SK-N-SH (cell line): ENCODE results near the gene PSMD14. TPM values are rescaled to one million over a fixed set of nuclear protein-coding genes. Genes with fewer than 3 reads are reported as not detected.

ENCODE experiments used
- CTCF ChIA-PET: fragments of 300-600, 350-600 bp; formaldehyde crosslinking; extraction: SDS; loops from one replicate; lab custom pipeline; 2021; lab: Yijun Ruan, JAX
- POLR2A ChIA-PET: fragments of 350-600 bp; sonication (Branson Sonifier 250); formaldehyde crosslinking; extraction: SDS; loops from one replicate; lab custom pipeline; 2020; ENCODE audit warnings: antibody characterized with exemption, inconsistent platforms; lab: Yijun Ruan, JAX
- DNase-seq: peaks from one replicate; pipeline ENCODE4 v3.0.0; 2012
- H2AFZ ChIP-seq: fragments of 200-600 bp; sonication (generic); 2 replicates; pipeline ENCODE4 v1.8.1; 2016; ENCODE audit warnings: antibody characterized with exemption, mild to moderate bottlenecking, low read depth
- H3F3A ChIP-seq: fragments of 200-600 bp; sonication (generic); replicated peaks from 2 replicates; pipeline ENCODE3; 2016; ENCODE audit warnings: antibody characterized with exemption, mild to moderate bottlenecking; ENCODE audit not compliant: insufficient read depth
- H3K27ac ChIP-seq, 2 experiments: fragments of 200-500 bp in 1 of 2; fragments of 200-600 bp in 1 of 2; sonication (Bioruptor generic) in 1 of 2; sonication (generic), shearing (Covaris generic) in 1 of 2; 2 replicates each; pipeline versions ENCODE4 v1.5.1 to v1.6.1; 2014 to 2016; ENCODE audit warnings: low read depth in 2 of 2, inconsistent platforms in 1 of 2, low read length in 1 of 2, mild to moderate bottlenecking in 1 of 2, mixed read lengths in 1 of 2
- H3K27me3 ChIP-seq: fragments of 200-600 bp; sonication (generic), shearing (Covaris generic); 2 replicates; pipeline ENCODE4 v1.6.1; 2016; ENCODE audit warnings: mixed run types; ENCODE audit not compliant: insufficient read depth
- H3K36me3 ChIP-seq, 2 experiments: fragments of 200-500 bp in 1 of 2; fragments of 200-600 bp in 1 of 2; sonication (Bioruptor generic) in 1 of 2; sonication (generic) in 1 of 2; replicated peaks in 1 of 2; 2 replicates each; pipeline versions ENCODE3 to v1.5.1; 2014 to 2016; ENCODE audit warnings: low read length in 1 of 2, mild to moderate bottlenecking in 1 of 2; ENCODE audit not compliant: insufficient read depth in 2 of 2, control insufficient read depth in 1 of 2
- H3K4me1 ChIP-seq, 2 experiments: fragments of 200-500 bp in 1 of 2; fragments of 200-600 bp in 1 of 2; sonication (Bioruptor generic) in 1 of 2; sonication (generic), shearing (Covaris generic) in 1 of 2; 2 replicates each; pipeline versions ENCODE4 v1.5.1 to v1.6.1; 2014 to 2016; ENCODE audit warnings: low read depth in 1 of 2, low read length in 1 of 2, mixed run types in 1 of 2; ENCODE audit not compliant: insufficient read depth in 2 of 2, control insufficient read depth in 1 of 2
- H3K4me2 ChIP-seq: fragments of 200-600 bp; sonication (generic), shearing (Covaris generic); 2 replicates; pipeline ENCODE4 v1.6.1; 2017; ENCODE audit warnings: mixed run types
- H3K4me3 ChIP-seq, 2 experiments: fragments of 200-500 bp in 1 of 2; fragments of 200-600 bp in 1 of 2; sonication (Bioruptor generic) in 1 of 2; sonication (generic), shearing (Covaris generic) in 1 of 2; 2 replicates each; pipeline versions ENCODE4 v1.5.1 to v1.8.1; 2014 to 2016; ENCODE audit warnings: low read depth in 2 of 2, inconsistent platforms in 1 of 2, low read length in 1 of 2, mild to moderate bottlenecking in 1 of 2, mixed read lengths in 1 of 2, moderate library complexity in 1 of 2
- H3K79me2 ChIP-seq: fragments of 200-600 bp; sonication (generic); 2 replicates; pipeline ENCODE4 v1.8.1; 2017; ENCODE audit warnings: mild to moderate bottlenecking; ENCODE audit not compliant: insufficient read depth
- H3K9ac ChIP-seq: fragments of 200-600 bp; sonication (generic); 2 replicates; pipeline ENCODE4 v1.6.1; 2017; ENCODE audit warnings: mixed run types
- H3K9me2 ChIP-seq: fragments of 200-600 bp; sonication (generic); 2 replicates; pipeline ENCODE4 v1.6.1; 2017; ENCODE audit warnings: mixed run types
- H3K9me3 ChIP-seq: fragments of 200-600 bp; sonication (generic); 2 replicates; pipeline ENCODE4 v1.6.1; 2017; ENCODE audit warnings: mixed run types, mild to moderate bottlenecking, moderate library complexity
- H4K20me1 ChIP-seq: fragments of 200-600 bp; sonication (generic); 2 replicates; pipeline ENCODE4 v1.6.1; 2017; ENCODE audit warnings: mild to moderate bottlenecking, mixed run types; ENCODE audit not compliant: insufficient read depth
- CHD2 ChIP-seq: fragments of 150-350 bp; IDR thresholded peaks from 2 replicates; pipeline ENCODE4 v1.6.1; 2018; ENCODE audit warnings: low read length; ENCODE audit not compliant: partially characterized antibody
- ELF1 ChIP-seq: IDR thresholded peaks from 2 replicates; pipeline ENCODE4 v1.4.0; 2012
- FOXJ3 ChIP-seq: sonication (generic); formaldehyde crosslinking; IDR thresholded peaks from 2 replicates; pipeline ENCODE4 v1.5.1; 2020; ENCODE audit warnings: mild to moderate bottlenecking, missing genetic modification reagents
- FOXM1 ChIP-seq: IDR thresholded peaks from 2 replicates; pipeline ENCODE4 v1.4.0; 2012; ENCODE audit warnings: low read depth, mild to moderate bottlenecking
- GABPA ChIP-seq: IDR thresholded peaks from 2 replicates; pipeline ENCODE4 v1.4.0; 2012; ENCODE audit warnings: low read depth, mild to moderate bottlenecking
- JUND ChIP-seq: IDR thresholded peaks from 2 replicates; pipeline ENCODE4 v1.4.0; 2012
- MXI1 ChIP-seq: IDR thresholded peaks from 2 replicates; pipeline ENCODE4 v1.6.1; 2012; ENCODE audit warnings: mild to moderate bottlenecking, low read depth, low read length, improper control_type of control experiment
- NFIC ChIP-seq: IDR thresholded peaks from 2 replicates; pipeline ENCODE4 v1.4.0; 2012; ENCODE audit warnings: borderline replicate concordance
- PBX3 ChIP-seq: IDR thresholded peaks from 2 replicates; pipeline ENCODE4; 2012
- RAD21 ChIP-seq: IDR thresholded peaks from 2 replicates; pipeline ENCODE4 v1.6.1; 2012; ENCODE audit warnings: mild to moderate bottlenecking, low read length
- REST ChIP-seq: IDR thresholded peaks from 2 replicates; pipeline ENCODE4 v1.6.1; 2012; ENCODE audit warnings: mild to moderate bottlenecking, low read depth, low read length, moderate library complexity
- SIN3A ChIP-seq: IDR thresholded peaks from 2 replicates; pipeline ENCODE4 v1.6.1; 2012; ENCODE audit warnings: low read depth, mild to moderate bottlenecking, low read length, moderate library complexity, borderline replicate concordance
- SMC3 ChIP-seq: IDR thresholded peaks from 2 replicates; pipeline ENCODE4 v1.6.1; 2012; ENCODE audit warnings: low read depth, low read length, improper control_type of control experiment
- TEAD4 ChIP-seq: IDR thresholded peaks from 2 replicates; pipeline ENCODE4 v1.4.0; 2012; ENCODE audit warnings: mild to moderate bottlenecking, borderline replicate concordance; ENCODE audit not compliant: insufficient read depth
- USF1 ChIP-seq: IDR thresholded peaks from 2 replicates; pipeline ENCODE4 v1.4.0; 2012; ENCODE audit warnings: low read depth, borderline replicate concordance
- YY1 ChIP-seq: IDR thresholded peaks from 2 replicates; pipeline ENCODE4 v1.4.0; 2012; ENCODE audit warnings: low read depth, mild to moderate bottlenecking
- WGBS: methylation state at CpG from one replicate; pipeline ENCODE4 v1.1.6; 2017; ENCODE audit warnings: low lambda C conversion rate; 5-methylcytosine and 5-hydroxymethylcytosine counted together
- polyA plus RNA-seq, 3 experiments: library from polyadenylated mRNA; depleted of rRNA; stranded (reverse); fragments of >200 nt; gene quantifications; 2 replicates each; pipeline ENCODE4 v1.2.3, GENCODE V29; 2012

The PSMD14 gene
- polyA plus RNA-seq, 1 of the 3 experiments (the other 2 are of a cell fraction) = 50.4 TPM

- Histone ChIP-seq H3K9ac (no peak overlapping the region), H3K9me3 (no peaks in the 10 kb centered on the region), H4K20me1 (peaks cover 4% of the 10 kb centered on the region; the same call in 1 of the 2 replicates), H3K9me2 (no peaks in the 10 kb centered on the region), H2AFZ (no peak overlapping the region), H3K79me2 (peaks cover 96% of the 10 kb centered on the region), H3K36me3 (peaks cover 2 to 22% of the 10 kb centered on the region in 2 experiments)
- DNase-seq = no peak
- TF ChIP-seq SMC3 = no peak
- TF ChIP-seq ELF1 = no peak
- TF ChIP-seq NFIC = no peak
- no peak for TF ChIP-seq GABPA
- TF ChIP-seq MXI1 = no peak
- TF ChIP-seq, all 33 proteins: peak for 0
- Histone ChIP-seq H3K27ac (no peak overlapping the region), H3F3A (peaks cover 5% of the 10 kb centered on the region), H3K27me3 (no peaks in the 10 kb centered on the region), H3K4me2 (no peak overlapping the region), H3K4me1 (no peaks in the 10 kb centered on the region; a peak in 1 of 4 replicates), H3K4me3 (no peak overlapping the region)
- ChIA-PET POLR2A (no interaction called here), CTCF (interaction anchor here (1.1 kb wide), 1 partner anchor 9 kb away, joined by 3 read pairs; no protein-coding TSS in a partner anchor)
Measured at GRCh38 chr2:161332371-161332967, 24.2 kb downstream of the PSMD14 start.

GRCh38 chr2:161335626-161336025, 27.4 kb downstream of the PSMD14 start:
- H3K9ac ChIP-seq = no peak overlapping the region
- H3F3A ChIP-seq = peaks cover 2% of the 10 kb centered on the region
- CTCF ChIA-PET = interaction anchor here (0.6 to 1.3 kb wide), 2 partner anchors 12 to 17 kb away, joined by 3 to 4 read pairs; no protein-coding TSS in a partner anchor
- no peak overlapping the region for H3K27ac ChIP-seq
- no peak for TF ChIP-seq TEAD4
- no peak for TF ChIP-seq YY1
- TF ChIP-seq RAD21 = no peak
- TF ChIP-seq GABPA = no peak
- TF ChIP-seq SIN3A = no peak
- no peak for TF ChIP-seq CHD2
- no peak for TF ChIP-seq PBX3
- TF ChIP-seq SMC3 = no peak
- TF ChIP-seq MXI1 = no peak
- no peak for TF ChIP-seq JUND
- no peak for TF ChIP-seq FOXM1
- no peak for TF ChIP-seq USF1
- TF ChIP-seq REST = no peak
- TF ChIP-seq NFIC = no peak
- TF ChIP-seq FOXJ3 (CRISPR knock-in tag) = no peak
- H3K27me3 ChIP-seq = no peaks in the 10 kb centered on the region
- no peaks in the 10 kb centered on the region for H3K9me2 ChIP-seq
- no peak overlapping the region for H2AFZ ChIP-seq
- DNase-seq = no peak
- no peak overlapping the region for H3K4me2 ChIP-seq
- peaks cover 4% of the 10 kb centered on the region; the same call in 1 of the 2 replicates for H4K20me1 ChIP-seq
- H3K36me3 ChIP-seq = peaks cover 0 to 14% of the 10 kb centered on the region in 2 experiments
- H3K9me3 ChIP-seq = no peaks in the 10 kb centered on the region
- peaks cover 0 to 5% of the 10 kb centered on the region in 2 experiments; a peak in 1 of 4 replicates for H3K4me1 ChIP-seq
- no peak overlapping the region for H3K4me3 ChIP-seq
- WGBS = 94% methylated on average over 2 of the region's 2 CpGs
- peaks cover 83% of the 10 kb centered on the region for H3K79me2 ChIP-seq
- POLR2A ChIA-PET = interaction anchor here (1.6 kb wide), 1 partner anchor 27 kb away, joined by 5 read pairs; the partner anchor contains the start of gene PSMD14
